Prostate gland (tissue), 2 donors: Measurements from ENCODE around the gene CXCL10. TPM values are rescaled to one million over a fixed set of nuclear protein-coding genes. Genes with fewer than 3 reads are reported as not detected.

Experiments
- DNase-seq: peaks from one replicate; pipeline ENCODE4 v3.0.0-alpha.2; 2019; ENCODE audit warnings: low spot score
- H3K27ac ChIP-seq, 2 donors: fragments of 200-600 bp; sonication (generic); 2 replicates each; pipeline ENCODE4 v1.5.1; 2017 to 2019
- H3K27me3 ChIP-seq: fragments of 200-600 bp; sonication (generic); replicated peaks from 2 replicates; pipeline ENCODE4 v1.5.1; 2019; ENCODE audit not compliant: insufficient read depth
- H3K36me3 ChIP-seq, 2 donors: fragments of 200-600 bp; sonication (generic); 1 replicate in 1 of 2; 2 replicates in 1 of 2; pipeline versions ENCODE4 v1.5.1 to v1.8.1; 2017 to 2019
- H3K4me1 ChIP-seq: fragments of 200-600 bp; sonication (generic); replicated peaks from 2 replicates; pipeline ENCODE4 v1.5.1; 2019
- H3K4me3 ChIP-seq, 2 donors: fragments of 200-600 bp; sonication (generic); 2 replicates each; pipeline ENCODE4 v1.5.1; 2017 to 2019
- H3K9me3 ChIP-seq: fragments of 200-600 bp; sonication (generic); 2 replicates; pipeline ENCODE4 v1.5.1; 2017
- POLR2A ChIP-seq: fragments of 450-650 bp; IDR thresholded peaks from one replicate; pipeline ENCODE4 v1.6.1; 2016; ENCODE audit warnings: antibody characterized with exemption, mild to moderate bottlenecking
- POLR2AphosphoS5 ChIP-seq: sonication (generic); formaldehyde crosslinking; IDR thresholded peaks from one replicate; pipeline ENCODE4 v1.6.1; 2017; ENCODE audit warnings: antibody characterized with exemption
- WGBS: methylation state at CpG from one replicate; pipeline ENCODE4 v1.1.5; 2018; 5-methylcytosine and 5-hydroxymethylcytosine counted together
- intact Hi-C: fragments of 100-400 bp; cut with DNase I; formaldehyde crosslinking; loops from one replicate; pipeline ENCODE4 v1.14.2; 2022
- total RNA-seq, 2 donors: library from RNA; depleted of rRNA; stranded (reverse); fragments of >200 nt; gene quantifications; one replicate each; pipeline ENCODE4 v1.1.0, GENCODE V29; 2016
- TF ChIP-seq, protein P1 (sequence below), 4 experiments: fragments of 200-600 bp in 2 of 4; fragments of 450-650 bp in 2 of 4; sonication (generic) in 2 of 4; IDR thresholded peaks; 1 replicate in 3 of 4; 2 replicates in 1 of 4; pipeline ENCODE4 v1.5.1; 2016 to 2019; ENCODE audit warnings: antibody characterized with exemption in 4 of 4, mild to moderate bottlenecking in 2 of 4, moderate library complexity in 2 of 4

The CXCL10 gene
- total RNA-seq, 2 donors from 2014 or later, result 0.51 TPM; not detected in 1

DNA sequence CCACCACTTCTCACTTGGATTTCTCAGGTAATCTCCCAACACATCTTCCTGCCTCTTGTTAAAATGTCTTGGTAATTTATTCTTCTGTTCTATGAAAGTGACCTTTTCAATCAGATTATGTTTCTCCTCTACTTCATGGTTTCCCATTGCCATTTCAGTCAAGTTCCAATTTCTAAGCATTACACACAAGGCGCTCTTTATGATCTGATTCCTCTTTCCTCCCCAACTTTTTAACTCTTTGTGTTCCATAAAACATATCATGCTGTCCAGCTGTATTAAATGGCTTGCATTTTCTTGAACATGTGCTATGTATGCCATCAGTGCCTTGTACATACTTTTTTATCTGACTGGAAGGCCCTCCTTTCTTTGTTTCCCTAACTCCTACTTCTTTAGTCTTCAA lies 38.1 kb upstream of the CXCL10 start:
- TF ChIP-seq POLR2A, result no peak
- TF ChIP-seq POLR2AphosphoS5, result no peak
- TF ChIP-seq, protein P1, sequence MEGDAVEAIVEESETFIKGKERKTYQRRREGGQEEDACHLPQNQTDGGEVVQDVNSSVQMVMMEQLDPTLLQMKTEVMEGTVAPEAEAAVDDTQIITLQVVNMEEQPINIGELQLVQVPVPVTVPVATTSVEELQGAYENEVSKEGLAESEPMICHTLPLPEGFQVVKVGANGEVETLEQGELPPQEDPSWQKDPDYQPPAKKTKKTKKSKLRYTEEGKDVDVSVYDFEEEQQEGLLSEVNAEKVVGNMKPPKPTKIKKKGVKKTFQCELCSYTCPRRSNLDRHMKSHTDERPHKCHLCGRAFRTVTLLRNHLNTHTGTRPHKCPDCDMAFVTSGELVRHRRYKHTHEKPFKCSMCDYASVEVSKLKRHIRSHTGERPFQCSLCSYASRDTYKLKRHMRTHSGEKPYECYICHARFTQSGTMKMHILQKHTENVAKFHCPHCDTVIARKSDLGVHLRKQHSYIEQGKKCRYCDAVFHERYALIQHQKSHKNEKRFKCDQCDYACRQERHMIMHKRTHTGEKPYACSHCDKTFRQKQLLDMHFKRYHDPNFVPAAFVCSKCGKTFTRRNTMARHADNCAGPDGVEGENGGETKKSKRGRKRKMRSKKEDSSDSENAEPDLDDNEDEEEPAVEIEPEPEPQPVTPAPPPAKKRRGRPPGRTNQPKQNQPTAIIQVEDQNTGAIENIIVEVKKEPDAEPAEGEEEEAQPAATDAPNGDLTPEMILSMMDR (IDR thresholded peaks at IDR 0.05), result no peak

DNA sequence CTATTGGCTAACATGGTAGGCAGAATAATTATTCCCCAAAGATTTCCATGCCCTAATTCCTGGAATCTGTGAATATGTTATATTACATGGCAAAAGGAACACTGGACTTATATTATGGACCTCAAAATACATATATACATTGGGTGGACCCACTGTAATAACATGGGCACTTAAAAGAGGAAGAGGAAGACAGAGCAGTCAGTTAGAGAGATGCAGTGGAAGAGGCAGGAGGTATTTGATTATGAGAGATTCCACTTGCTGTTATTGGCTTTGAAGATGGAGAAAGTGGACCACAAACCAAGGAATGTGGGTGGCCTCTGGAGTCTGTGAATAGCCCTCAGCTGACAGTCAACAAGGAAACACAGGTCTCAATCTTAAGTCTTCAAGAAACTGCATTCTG lies 37.2 kb upstream of the CXCL10 start:
- Histone ChIP-seq H3K4me1 (no peaks in the 10 kb centered on the region), H3K4me3 (no peak overlapping the region), H3K27ac (no peak overlapping the region), H3K27me3 (no peaks in the 10 kb centered on the region), H3K9me3 (no peaks in the 10 kb centered on the region), H3K36me3 (no peaks in the 10 kb centered on the region)
- TF ChIP-seq POLR2AphosphoS5 (no peak), POLR2A (no peak)
- TF ChIP-seq, protein P1 (IDR thresholded peaks at IDR 0.05), result no peak
- intact Hi-C loops, result loop anchor here (10.0 kb wide), 1 partner anchor 146 kb away; no protein-coding TSS in a partner anchor
- DNase-seq, result no peak

More for the DNA sequence above, 38.1 kb upstream of the CXCL10 start:
- H3K4me3 ChIP-seq, result no peak overlapping the region
- H3K4me1 ChIP-seq, result no peaks in the 10 kb centered on the region
- intact Hi-C loops, result loop anchor here (10.0 kb wide), 1 partner anchor 147 kb away; no protein-coding TSS in a partner anchor
- no peaks in the 10 kb centered on the region for H3K9me3 ChIP-seq
- WGBS, result 32% methylated on average over 1 of the region's 1 CpG
- H3K27ac ChIP-seq, result no peak overlapping the region
- H3K36me3 ChIP-seq, result no peaks in the 10 kb centered on the region
- DNase-seq, result no peak
- no peaks in the 10 kb centered on the region for H3K27me3 ChIP-seq

DNA sequence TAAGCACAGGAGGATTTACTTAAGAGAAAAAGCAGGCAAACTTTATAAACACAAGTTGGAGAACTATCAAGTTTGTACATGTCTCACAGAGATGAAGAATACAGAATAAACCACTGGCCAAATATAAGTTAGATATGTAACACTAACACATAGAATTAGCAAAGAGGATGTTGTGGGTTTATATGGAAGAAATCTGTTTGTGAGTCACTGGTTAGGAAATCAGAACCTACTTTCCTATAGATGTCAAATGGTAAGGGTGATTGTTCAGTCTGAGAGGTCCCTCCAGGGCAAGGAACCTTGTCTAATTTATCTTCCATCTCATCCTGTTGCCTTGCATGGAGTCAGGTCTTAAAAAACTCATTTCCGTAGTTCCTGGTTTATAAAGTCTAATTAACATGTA lies 36.5 kb upstream of the CXCL10 start:
- WGBS, result 49% methylated on average over 1 of the region's 1 CpG
- Histone ChIP-seq H3K9me3 (no peaks in the 10 kb centered on the region), H3K4me1 (no peaks in the 10 kb centered on the region), H3K27ac (no peak overlapping the region), H3K4me3 (no peak overlapping the region), H3K36me3 (no peaks in the 10 kb centered on the region), H3K27me3 (no peaks in the 10 kb centered on the region)
- TF ChIP-seq POLR2AphosphoS5, result no peak
- TF ChIP-seq, protein P1 (IDR thresholded peaks at IDR 0.05), result no peak
- no peak for TF ChIP-seq POLR2A
- intact Hi-C loops, result loop anchor here (10.0 kb wide), 1 partner anchor 145 kb away; no protein-coding TSS in a partner anchor
- DNase-seq, result no peak

DNA sequence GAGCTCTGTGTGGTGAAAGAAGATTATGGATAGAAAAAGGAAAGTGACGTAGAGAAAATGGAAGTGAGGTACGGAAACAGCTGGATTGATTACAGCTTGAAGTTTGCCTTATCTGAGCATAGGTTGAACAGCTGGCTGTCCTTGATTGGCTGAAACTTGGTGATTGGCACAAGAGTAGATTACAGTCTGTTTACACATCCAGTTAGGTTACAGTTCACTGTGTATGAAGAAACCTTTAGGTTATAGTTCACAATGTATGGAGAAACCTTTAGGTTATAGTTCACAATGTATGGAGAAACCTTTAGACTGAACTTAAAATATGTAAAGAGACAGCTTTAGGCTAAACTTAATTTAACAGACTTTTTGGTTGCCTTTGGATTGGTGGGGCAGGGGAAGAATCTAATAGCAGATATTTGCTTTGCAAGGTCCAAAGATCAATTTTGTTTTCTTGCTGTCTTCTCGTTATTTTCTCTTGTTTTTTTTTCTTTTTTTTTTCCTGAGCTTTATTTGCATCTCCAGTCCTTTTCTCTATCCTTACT lies 35.7 kb upstream of the CXCL10 start:
- Histone ChIP-seq H3K36me3 (no peaks in the 10 kb centered on the region), H3K4me1 (no peaks in the 10 kb centered on the region), H3K27me3 (no peaks in the 10 kb centered on the region), H3K9me3 (no peaks in the 10 kb centered on the region), H3K27ac (no peak overlapping the region), H3K4me3 (no peak overlapping the region)
- DNase-seq, result no peak
- WGBS, result 89% methylated on average over 3 of the region's 3 CpGs
- intact Hi-C loops, result no loop called here
- no peak for TF ChIP-seq POLR2AphosphoS5
- TF ChIP-seq, protein P1 (IDR thresholded peaks at IDR 0.05), result no peak
- TF ChIP-seq POLR2A, result no peak

DNA sequence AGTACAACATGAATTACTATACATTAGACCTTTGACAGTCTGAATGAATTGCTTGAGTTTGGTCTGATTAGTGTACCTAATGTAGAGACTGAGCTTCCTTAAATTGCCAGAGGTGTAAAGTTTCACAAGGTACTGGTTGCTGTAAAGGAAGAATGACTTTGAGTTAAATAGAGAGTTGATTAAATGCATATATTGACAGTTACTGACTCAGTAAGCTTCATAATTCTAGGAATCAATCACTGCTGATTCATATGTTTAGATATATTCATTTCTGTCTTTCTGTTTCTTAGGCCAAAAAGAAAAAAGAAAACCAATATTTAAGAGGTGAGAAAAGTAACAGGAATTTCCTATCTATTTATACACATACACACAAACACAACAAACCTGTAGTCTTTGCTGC lies 35.0 kb upstream of the CXCL10 start:
- DNase-seq, result no peak
- H3K36me3 ChIP-seq, result no peaks in the 10 kb centered on the region
- no peaks in the 10 kb centered on the region for H3K4me1 ChIP-seq
- no peak overlapping the region for H3K27ac ChIP-seq
- no peaks in the 10 kb centered on the region for H3K27me3 ChIP-seq
- H3K4me3 ChIP-seq, result no peak overlapping the region
- TF ChIP-seq POLR2A (no peak), POLR2AphosphoS5 (no peak)
- TF ChIP-seq, protein P1 (IDR thresholded peaks at IDR 0.05), result no peak
- no peaks in the 10 kb centered on the region for H3K9me3 ChIP-seq
- intact Hi-C loops, result no loop called here
